HUES6 (cell line): ENCODE results near the gene ELFN1.

Experiments used
- H3K27ac ChIP-seq: 2 replicates; pipeline ENCODE4 v1.7.0; 2013; ENCODE audit warnings: low read depth, mild to moderate bottlenecking, low read length, inconsistent platforms
- H3K27me3 ChIP-seq: 2 replicates; pipeline ENCODE4 v1.6.1; 2013; ENCODE audit warnings: low read length; ENCODE audit not compliant: control insufficient read depth, insufficient read depth
- H3K36me3 ChIP-seq: 2 replicates; pipeline ENCODE4 v1.6.1; 2013; ENCODE audit warnings: low read length; ENCODE audit not compliant: control insufficient read depth, insufficient read depth
- H3K4me1 ChIP-seq: 2 replicates; pipeline ENCODE4 v1.6.1; 2013; ENCODE audit warnings: low read length; ENCODE audit not compliant: control insufficient read depth, insufficient read depth
- H3K4me3 ChIP-seq: 2 replicates; pipeline ENCODE4 v1.5.1; 2013; ENCODE audit warnings: low read depth, low read length
- H3K9ac ChIP-seq: one replicate; pipeline ENCODE4 v1.6.1; 2013; ENCODE audit warnings: mild to moderate bottlenecking, low read length
- H3K9me3 ChIP-seq: 2 replicates; pipeline ENCODE4 v1.6.1; 2013; ENCODE audit warnings: low read depth, low read length; ENCODE audit not compliant: control insufficient read depth, insufficient read depth

The ELFN1 gene

DNA sequence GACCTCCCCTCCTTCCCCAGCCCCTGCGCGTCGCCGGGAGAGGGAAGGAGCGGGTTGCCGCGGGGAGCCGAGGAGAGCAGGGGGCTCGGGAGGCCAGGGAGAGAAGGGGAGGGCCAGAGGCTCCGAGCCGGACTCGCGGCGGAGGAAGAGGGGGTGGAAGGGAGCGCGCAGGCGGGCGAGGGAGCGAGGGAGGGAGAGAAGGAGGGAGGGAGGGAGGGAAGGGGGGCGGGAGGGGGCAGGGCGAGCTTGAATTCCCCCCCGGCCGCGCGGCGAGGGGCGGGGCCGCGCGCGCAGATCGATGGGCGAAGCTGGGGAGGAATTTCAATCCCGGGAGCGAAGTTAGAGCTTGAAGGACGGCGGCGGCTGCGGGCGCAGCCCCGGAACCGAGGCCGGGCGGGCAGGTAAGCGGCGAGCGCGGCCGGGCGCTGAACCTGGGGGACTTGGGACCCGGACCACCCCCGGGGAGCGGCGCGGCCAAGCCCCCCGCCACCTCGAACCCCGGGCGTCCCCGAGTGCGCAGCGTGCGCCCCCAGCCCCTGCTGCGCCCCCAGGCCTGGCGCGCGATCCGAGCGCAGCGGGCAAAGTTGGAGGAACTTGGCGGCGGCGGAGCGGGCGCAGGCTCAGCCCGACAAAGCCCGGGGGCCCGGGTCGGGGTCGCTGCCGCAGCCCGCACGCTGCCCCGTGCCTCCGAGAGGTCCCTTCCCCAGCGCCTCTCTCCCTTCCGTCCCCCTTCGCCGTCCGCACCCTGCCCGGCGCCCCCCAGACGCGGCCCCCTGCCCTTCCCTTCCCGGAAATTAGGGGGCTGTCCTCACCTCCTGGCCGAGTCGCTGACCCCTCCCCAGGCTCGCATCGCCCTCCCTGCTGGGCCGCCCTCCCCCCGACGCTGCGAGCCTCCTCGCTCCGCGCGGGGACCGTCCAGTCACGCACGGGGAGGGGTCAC is at the start of gene ELFN1:
TSS of gene ELFN1 (plus strand) at position 324 of the 940 bp plus-strand sequence. CDS start 74,320 bp downstream, outside the sequence.
- H3K4me1 ChIP-seq = peaks cover 13% of the 10 kb centered on the region

DNA sequence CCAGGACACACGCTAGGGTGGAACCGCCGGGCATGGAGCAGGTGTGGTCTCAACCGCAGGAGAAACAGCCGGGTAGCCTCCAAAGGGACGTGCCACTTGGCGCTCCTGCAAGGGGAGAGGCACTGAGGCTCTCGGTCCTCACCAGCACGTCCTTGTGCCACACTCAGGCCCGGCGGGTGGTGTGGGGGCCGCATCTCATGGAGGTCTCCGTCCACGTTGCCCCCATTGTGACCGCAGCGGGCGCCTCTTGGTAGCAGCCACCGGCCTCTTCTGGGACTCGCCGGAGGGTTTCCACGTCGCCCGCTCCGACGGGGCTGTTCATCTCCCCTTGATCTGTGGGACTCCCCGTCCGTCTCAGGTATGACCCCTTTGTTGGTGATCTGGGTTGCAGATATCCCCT is 49.2 kb upstream of the ELFN1 start:
- Histone ChIP-seq H3K27ac (no peak overlapping the region), H3K9ac (no peak overlapping the region), H3K4me3 (no peak overlapping the region), H3K27me3 (no peaks in the 10 kb centered on the region), H3K36me3 (no peaks in the 10 kb centered on the region), H3K4me1 (no peaks in the 10 kb centered on the region), H3K9me3 (peaks cover 3% of the 10 kb centered on the region; the same call in 1 of the 2 replicates)

More for the DNA sequence above, at the start of gene ELFN1:
- no peaks in the 10 kb centered on the region for H3K9me3 ChIP-seq
- H3K27ac ChIP-seq = no peak within 1 kb of the TSS
- H3K9ac ChIP-seq = peak within 1 kb of the TSS; percentile 68
- peaks cover 60% of the 10 kb centered on the region for H3K27me3 ChIP-seq
- H3K4me3 ChIP-seq = peak within 1 kb of the TSS; percentile 73
- no peaks in the 10 kb centered on the region for H3K36me3 ChIP-seq

DNA sequence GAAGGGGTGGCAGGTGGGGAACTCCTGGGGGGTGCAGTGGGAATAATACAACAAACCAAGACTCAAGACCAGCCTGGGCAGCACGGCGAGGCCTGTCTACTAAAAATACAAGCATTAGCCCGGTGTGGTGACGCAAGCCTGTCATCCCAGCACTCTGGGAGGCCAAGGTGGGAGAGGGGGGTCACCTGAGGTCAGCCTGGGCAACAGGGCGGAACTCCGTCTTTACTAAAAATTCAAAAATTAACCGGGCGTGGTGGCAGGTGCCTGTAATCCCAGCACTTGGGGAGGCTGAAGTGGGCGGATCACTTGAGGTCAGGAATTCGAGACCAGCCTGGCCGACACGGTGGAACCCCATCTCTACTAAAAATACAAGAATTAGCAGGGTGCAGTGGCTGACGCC is 48.4 kb upstream of the ELFN1 start:
- H3K36me3 ChIP-seq = no peaks in the 10 kb centered on the region
- H3K27me3 ChIP-seq = no peaks in the 10 kb centered on the region
- H3K4me3 ChIP-seq = no peak overlapping the region
- no peak overlapping the region for H3K27ac ChIP-seq
- no peak overlapping the region for H3K9ac ChIP-seq
- H3K9me3 ChIP-seq = peaks cover 3% of the 10 kb centered on the region; the same call in 1 of the 2 replicates
- H3K4me1 ChIP-seq = no peaks in the 10 kb centered on the region

DNA sequence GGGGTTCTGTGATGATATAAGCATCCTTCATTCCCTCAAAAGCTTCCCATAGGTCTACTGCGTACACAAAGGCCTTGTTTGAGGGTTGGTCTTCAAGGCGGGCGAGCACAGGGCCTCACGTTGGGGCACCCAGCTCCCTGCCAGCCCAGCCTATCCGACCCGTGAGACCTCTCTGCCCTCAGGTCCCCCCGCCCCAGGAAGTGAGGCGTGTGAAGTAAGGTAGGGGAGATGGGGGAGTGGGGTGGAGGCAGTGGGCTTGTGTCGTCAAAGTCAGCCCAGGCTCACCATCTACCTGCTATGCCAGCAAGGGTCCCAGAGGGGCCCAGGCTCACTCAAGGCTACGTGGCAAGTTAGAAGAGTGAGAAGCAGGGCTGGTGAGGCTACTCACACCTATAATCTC is 47.6 kb upstream of the ELFN1 start:
- H3K36me3 ChIP-seq = no peaks in the 10 kb centered on the region
- no peaks in the 10 kb centered on the region for H3K4me1 ChIP-seq
- H3K9ac ChIP-seq = no peak overlapping the region
- H3K27me3 ChIP-seq = no peaks in the 10 kb centered on the region
- H3K9me3 ChIP-seq = peaks cover 6% of the 10 kb centered on the region; the same call in 1 of the 2 replicates
- H3K27ac ChIP-seq = no peak overlapping the region
- no peak overlapping the region for H3K4me3 ChIP-seq

DNA sequence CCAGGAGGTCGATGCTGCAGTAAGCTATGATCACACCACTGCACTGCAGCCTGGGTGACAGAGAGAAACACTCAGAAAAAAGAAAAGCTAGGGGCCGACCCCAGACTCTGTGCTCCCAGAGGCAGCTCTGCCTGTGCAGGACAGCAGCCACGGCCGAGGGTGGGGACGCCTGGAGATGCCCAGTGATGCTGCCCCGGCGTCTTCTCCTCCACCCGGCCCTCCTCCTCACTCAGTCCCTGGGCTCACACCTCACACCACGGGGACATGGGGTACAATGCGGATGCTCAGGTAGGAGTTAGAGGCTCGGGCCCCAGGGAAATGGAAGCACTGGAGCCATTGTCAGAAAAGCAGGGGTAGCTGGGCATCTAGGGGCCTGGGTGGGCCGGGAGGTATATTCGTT is 46.3 kb upstream of the ELFN1 start:
- Histone ChIP-seq H3K9ac (no peak overlapping the region), H3K4me3 (no peak overlapping the region), H3K36me3 (no peaks in the 10 kb centered on the region), H3K27me3 (no peaks in the 10 kb centered on the region), H3K4me1 (no peaks in the 10 kb centered on the region), H3K27ac (no peak overlapping the region), H3K9me3 (peaks cover 3% of the 10 kb centered on the region; the same call in 1 of the 2 replicates)

DNA sequence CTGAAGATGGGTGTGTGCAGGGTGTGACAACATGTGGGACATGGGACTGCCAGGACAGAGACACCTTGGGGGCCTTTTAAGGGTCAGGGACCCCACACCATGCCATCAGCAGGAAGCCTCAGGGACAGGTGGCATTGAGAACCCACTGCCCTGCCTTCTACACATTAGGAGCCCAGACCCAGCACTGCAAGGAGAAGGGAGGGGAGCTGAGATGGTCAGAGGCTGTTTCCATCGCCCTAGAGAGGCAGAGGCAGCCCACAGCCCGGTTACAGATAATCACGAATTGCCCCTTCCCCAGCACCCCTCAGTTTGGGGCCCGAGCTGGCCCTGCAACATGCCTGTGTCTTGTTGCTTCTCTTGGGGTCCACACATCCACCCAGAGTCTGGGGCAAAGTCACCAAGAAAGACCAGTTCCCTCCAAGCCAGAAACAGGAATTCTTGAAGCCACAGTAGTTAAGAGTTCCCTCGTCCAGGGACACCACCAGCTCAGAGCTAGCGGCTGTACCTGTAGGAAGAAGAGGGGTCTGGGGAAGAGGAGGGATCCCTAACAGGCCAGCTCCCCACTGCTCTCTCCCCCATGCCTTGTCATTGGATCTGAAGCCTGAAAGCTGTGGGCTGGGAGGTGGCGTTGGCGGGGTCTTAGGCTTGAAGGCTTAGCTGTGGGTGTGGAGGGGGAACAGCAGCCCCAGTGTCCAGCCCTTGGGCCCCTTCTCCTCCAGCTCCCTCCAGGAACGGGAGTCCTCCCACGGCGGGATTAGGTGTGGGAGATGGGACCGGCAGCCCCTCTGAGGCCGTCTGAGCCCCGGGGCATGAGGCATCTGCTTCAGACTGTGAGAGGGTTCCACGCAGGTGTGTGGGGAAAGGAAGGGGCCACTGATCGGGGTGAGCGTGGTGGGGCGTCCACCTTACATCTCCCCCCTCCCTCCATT is 44.8 kb upstream of the ELFN1 start:
- no peaks in the 10 kb centered on the region for H3K36me3 ChIP-seq
- H3K9ac ChIP-seq = no peak overlapping the region
- H3K9me3 ChIP-seq = peaks cover 6% of the 10 kb centered on the region
- no peak overlapping the region for H3K4me3 ChIP-seq
- no peaks in the 10 kb centered on the region for H3K4me1 ChIP-seq
- no peaks in the 10 kb centered on the region for H3K27me3 ChIP-seq
- no peak overlapping the region for H3K27ac ChIP-seq

DNA sequence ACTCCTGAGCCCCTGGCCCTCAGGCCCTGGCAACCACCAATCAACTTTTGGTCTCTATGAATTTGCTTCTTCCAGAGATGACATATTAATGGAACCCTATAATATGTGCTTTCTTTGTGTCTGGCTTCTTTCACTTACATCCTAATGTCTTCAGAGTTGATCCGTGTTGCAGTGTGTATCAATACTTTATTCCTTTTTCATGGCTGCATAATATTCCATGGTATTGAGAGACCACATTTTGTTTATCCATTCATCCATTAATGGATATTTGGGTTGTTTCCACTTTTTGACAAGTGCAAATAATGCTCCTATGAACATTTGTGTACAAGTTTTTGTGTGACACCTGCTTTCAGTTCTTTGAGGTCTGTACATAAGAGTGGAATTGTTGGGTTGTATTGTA is 43.3 kb upstream of the ELFN1 start:
- H3K27me3 ChIP-seq = no peaks in the 10 kb centered on the region
- no peaks in the 10 kb centered on the region for H3K4me1 ChIP-seq
- no peaks in the 10 kb centered on the region for H3K36me3 ChIP-seq

DNA sequence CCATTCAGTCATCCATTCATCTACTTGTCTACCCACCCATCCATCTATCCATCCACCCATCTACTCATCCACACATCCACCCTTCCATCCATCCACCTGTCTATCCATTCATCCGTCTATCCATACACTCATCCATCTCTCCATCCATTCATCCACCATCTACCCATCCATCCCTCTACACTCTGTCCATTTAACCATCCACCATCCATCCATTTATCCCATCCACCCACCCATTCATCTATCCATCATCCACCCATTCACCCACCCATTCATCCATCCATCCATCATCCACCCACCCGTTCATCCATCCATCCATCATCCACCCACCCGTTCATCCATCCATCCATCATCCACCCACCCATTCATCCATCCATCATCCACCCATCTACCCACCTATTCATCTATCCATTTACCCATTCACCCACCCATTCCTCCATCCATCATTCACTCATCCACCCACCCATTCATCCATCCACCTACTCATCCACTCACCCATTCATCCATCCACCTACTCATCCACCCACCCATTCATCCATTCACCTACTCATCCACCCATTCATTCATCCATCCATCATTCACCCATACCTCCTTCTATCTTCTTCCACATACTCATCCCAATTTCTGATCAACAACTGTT is 39.3 kb upstream of the ELFN1 start:
- H3K36me3 ChIP-seq = no peaks in the 10 kb centered on the region
- H3K27me3 ChIP-seq = no peaks in the 10 kb centered on the region
- no peaks in the 10 kb centered on the region for H3K4me1 ChIP-seq
- H3K9ac ChIP-seq = no peak overlapping the region
- no peak overlapping the region for H3K27ac ChIP-seq
- H3K9me3 ChIP-seq = peaks cover 19% of the 10 kb centered on the region
- H3K4me3 ChIP-seq = no peak overlapping the region

More for the DNA sequence above, 43.3 kb upstream of the ELFN1 start:
- Histone ChIP-seq H3K9ac (no peak overlapping the region), H3K27ac (no peak overlapping the region), H3K9me3 (peaks cover 6% of the 10 kb centered on the region), H3K4me3 (no peak overlapping the region)

DNA sequence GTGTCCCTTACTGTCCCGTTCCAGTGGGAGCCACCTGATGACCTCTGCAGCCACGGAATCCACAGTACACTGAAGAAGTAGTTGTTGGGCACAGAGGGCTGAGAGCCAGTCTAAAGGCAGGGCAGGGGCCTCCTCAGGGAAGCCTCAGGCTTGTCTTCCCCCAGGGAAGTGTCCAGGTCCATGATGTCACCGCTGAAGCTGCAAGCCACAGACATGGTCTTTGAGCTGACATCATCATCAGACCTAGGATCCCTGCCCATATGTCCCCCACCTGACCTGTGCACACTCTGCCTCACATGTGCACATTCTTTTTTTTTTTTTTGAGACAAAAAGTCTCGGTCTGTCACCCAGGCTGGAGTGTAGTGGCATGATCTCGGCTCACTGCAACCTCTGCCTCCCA is 38.4 kb upstream of the ELFN1 start:
- Histone ChIP-seq H3K27ac (no peak overlapping the region), H3K9me3 (peaks cover 23% of the 10 kb centered on the region), H3K4me1 (no peaks in the 10 kb centered on the region), H3K4me3 (no peak overlapping the region), H3K36me3 (no peaks in the 10 kb centered on the region), H3K27me3 (no peaks in the 10 kb centered on the region), H3K9ac (no peak overlapping the region)

DNA sequence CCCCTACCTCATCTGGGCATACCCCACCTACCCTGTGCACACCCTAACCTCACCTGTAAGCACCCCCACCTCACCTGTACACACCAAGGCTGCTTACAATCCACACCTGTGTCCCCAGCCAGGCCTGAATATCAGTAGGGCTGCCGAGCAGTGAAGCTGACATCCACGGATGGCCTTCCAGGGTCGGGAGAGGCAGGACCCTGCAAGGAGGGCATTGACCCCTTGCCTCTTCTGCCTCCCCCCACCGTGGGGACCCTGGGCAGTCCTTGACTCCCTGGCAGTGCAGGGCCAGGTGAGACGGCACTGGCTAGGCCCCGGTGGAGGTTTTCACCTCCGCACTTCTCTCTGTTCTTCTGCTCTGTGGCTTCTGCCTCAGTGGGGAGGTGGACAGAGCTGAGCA is 37.6 kb upstream of the ELFN1 start:
- Histone ChIP-seq H3K27ac (no peak overlapping the region), H3K4me1 (no peaks in the 10 kb centered on the region), H3K9me3 (peaks cover 27% of the 10 kb centered on the region), H3K9ac (no peak overlapping the region), H3K4me3 (no peak overlapping the region), H3K36me3 (no peaks in the 10 kb centered on the region), H3K27me3 (no peaks in the 10 kb centered on the region)
